ENCODE measurements around the gene MIA.
"Not testable (repeated sequence)": the region's sequence is repeated elsewhere in the genome, so short reads cannot be mapped to it uniquely, and the experiment has no call there.

MIA gene

GRCh38 chr19:40774916-40775631, at the start of gene MIA:
MIA (plus strand) TSS chr19:40775521; CDS start chr19:40775543, 22 bp downstream.
- DNase-seq = no peak

GRCh38 chr19:40726279-40726678, 49.0 kb upstream of the MIA start:
- DNase-seq = no peak

GRCh38 chr19:40730065-40730464, 45.3 kb upstream of the MIA start:
- not testable (repeated sequence) for DNase-seq

- not testable (repeated sequence) for DNase-seq
Measured at GRCh38 chr19:40732304-40732703, 43.0 kb upstream of the MIA start.

- DNase-seq = no peak
Measured at GRCh38 chr19:40733149-40733548, 42.2 kb upstream of the MIA start.

- DNase-seq = no peak
Measured at GRCh38 chr19:40735013-40735771, 40.1 kb upstream of the MIA start.

- no peak for DNase-seq
Measured at GRCh38 chr19:40736661-40737060, 38.7 kb upstream of the MIA start.

- DNase-seq = no peak
Measured at GRCh38 chr19:40737102-40737644, 38.1 kb upstream of the MIA start.

- DNase-seq = no peak
Measured at GRCh38 chr19:40739030-40739839, 36.1 kb upstream of the MIA start.

- DNase-seq = peak in 2 of 58 donors; percentile 57 to 61
Measured at GRCh38 chr19:40739871-40740703, 35.2 kb upstream of the MIA start.

- peak in 49 of 58 donors; percentile 13 to 88 (median 64) for DNase-seq
Measured at GRCh38 chr19:40740747-40741146, 34.6 kb upstream of the MIA start.

GRCh38 chr19:40741527-40742390, 33.6 kb upstream of the MIA start:
- no peak for DNase-seq

- no peak for DNase-seq
Measured at GRCh38 chr19:40742477-40742876, 32.8 kb upstream of the MIA start.

GRCh38 chr19:40742886-40743285, 32.4 kb upstream of the MIA start:
- no peak for DNase-seq

GRCh38 chr19:40743926-40744325, 31.4 kb upstream of the MIA start:
- DNase-seq = no peak

- no peak for DNase-seq
Measured at GRCh38 chr19:40744554-40745401, 30.5 kb upstream of the MIA start.

GRCh38 chr19:40745402-40745780, 29.9 kb upstream of the MIA start:
- DNase-seq = no peak

- DNase-seq = no peak
Measured at GRCh38 chr19:40747536-40747935, 27.8 kb upstream of the MIA start.
